UCSD-AML1 (cell line): ENCODE results near the gene RNASEH2A.

ENCODE experiments used
- DNase-seq: peaks from one replicate; lab custom pipeline; 2025; ENCODE audit not compliant: unreplicated experiment; lab: John Stamatoyannopoulos, UW

Gene RNASEH2A

DNA sequence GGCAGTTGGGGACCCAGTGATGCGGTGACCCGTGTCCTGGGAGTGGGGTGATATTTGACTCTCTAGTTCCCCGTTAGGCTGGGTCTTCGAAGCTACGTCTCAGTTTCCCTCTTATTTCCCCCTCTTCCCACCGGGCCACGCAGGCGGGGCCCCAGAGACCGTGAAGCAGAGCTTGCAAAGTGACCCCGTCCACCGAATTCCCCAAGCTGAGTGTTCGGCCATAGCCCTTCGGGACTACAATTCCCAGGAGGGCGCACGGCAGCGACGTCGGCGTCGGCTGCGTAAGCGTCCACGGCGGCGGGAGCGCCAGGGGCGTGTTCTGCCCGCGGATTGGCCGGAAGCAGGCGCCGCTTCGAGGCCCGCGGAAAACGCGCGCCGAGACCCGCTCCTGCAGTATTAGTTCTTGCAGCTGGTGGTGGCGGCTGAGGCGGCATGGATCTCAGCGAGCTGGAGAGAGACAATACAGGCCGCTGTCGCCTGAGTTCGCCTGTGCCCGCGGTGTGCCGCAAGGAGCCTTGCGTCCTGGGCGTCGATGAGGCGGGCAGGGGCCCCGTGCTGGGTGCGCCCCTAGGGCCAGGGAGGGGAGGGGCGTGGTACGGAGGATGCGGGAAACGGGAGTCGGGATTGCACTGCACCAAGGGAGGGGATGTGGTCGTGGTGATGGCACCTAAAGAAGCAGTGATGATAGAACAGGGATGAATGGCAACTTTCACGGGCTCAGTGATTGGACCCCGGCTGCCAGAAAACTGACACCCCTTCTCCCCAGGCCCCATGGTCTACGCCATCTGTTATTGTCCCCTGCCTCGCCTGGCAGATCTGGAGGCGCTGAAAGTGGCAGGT, at the start of gene RNASEH2A:
TSS of gene RNASEH2A (plus strand) at position 343 of the 840 bp plus-strand sequence. CDS start at position 433, 90 bp downstream.
- peak; percentile 90 for DNase-seq

DNA sequence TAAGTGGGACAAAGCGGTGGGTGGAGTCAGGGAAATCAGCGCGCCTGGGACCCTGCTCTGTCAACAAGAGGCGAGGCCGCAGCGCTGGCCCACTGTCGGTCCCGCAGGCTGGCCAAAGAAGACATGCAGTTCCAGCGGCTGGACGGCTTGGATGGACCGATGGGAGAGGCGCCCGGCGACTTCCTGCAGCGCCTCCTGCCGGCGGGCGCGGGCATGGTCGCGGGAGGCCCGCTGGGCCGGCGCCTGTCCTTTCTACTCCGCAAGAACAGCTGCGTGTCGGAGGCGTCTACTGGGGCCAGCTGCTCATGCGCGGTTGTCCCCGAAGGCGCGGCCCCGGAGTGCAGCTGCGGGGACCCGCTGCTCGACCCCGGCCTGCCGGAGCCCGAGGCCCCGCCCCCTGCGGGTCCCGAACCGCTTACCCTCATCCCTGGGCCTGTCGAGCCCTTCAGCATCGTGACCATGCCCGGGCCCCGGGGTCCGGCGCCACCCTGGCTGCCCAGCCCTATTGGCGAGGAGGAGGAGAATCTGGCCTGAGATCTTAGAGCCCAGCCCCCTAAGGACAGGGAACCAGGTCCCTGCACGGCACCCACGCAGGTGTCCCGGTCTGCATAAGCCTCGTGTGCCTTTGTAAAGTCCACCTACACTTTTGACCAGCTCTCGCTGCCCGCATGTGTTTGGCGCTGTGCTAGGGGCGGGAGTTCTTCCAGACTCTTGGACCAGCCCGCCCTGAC, 48.7 kb upstream of the RNASEH2A start:
- DNase-seq = peak; percentile 78

- no peak for DNase-seq
Measured at GRCh38 chr19:12759686-12760085, 46.7 kb upstream of the RNASEH2A start.

GRCh38 chr19:12763100-12763499, 43.3 kb upstream of the RNASEH2A start:
- no peak for DNase-seq

DNA sequence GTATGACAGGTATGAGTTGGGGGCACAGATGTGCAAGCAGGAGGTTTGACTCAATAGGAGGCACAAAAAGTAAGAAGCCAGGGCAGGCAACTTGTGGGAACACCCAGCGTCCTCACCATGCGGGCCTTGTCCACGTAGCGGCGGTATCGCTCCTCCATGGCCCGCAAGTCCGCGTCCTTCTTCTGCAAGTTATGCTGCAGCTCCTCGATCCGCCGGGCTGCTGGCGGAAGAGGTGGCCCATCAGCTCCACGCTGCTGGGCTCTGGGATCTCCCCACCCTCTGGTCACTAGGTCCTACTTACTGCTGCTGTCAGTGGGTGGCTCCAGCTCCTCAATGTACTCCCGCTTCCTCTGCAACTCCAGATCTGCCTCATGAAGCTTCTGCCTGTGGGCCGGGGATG, 41.7 kb upstream of the RNASEH2A start:
- DNase-seq = no peak

DNA sequence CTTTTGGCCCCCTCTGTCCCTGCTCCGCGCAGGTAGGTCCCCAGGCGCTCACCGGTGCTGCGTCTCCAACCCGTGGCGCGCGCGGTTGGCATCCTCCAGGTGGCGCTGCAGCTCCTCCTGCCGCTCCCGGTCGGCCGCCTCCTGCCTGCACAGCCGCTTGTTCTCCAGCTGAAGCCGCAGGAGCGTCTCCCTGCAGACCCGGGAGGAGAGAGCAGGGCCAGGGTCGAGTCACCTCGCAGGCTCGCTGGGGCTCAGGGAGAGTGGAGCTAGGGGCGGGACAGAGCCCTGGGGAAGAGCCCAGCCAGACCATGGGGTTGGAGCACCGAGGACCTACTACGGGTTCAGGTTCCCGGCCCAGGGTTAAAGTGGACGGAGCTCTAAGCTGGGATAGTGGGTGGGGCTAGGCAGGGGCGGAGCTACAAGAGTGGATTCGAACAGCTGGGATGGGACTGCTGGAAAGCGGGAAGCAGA, 40.3 kb upstream of the RNASEH2A start:
- DNase-seq = peak; percentile 83

DNA sequence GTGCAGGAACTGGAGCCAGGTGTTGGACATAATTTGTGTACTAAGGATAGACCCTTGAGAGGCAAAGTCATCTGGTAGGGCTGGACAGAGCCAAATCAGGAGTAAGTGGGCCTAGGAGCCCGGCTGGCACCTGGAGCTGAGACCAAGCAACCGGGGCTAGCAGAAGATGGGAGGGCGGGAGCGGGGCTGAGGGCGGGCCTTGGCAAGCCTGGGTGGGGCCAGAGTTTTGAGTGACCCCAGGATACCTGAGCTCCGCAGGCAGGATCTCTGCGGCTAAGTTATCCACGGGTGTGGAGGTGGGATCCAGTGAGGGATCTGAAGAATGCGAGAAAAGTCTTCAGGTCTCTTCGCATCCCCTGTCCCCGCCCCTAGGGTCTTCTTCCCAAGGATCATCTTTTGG, 39.2 kb upstream of the RNASEH2A start:
- no peak for DNase-seq

DNA sequence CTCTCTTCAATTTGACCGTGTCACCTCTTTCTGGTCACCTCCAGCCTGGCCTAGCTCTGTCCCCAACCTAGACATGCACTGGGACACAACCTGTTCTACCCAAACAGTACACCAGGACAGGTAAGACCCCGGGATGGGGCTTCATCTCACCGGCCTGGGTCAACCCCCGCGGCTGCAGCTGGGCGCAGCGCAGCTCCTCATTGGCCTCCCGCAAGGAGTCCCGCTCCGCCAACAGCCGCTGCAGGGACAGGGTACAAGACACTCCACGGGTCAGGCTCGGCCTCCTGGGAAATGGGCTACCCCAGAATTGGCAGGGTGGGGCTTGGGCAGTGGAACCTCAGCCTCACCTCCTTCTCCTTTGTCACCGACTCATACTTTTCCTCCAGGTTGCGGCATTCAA, 38.7 kb upstream of the RNASEH2A start:
- no peak for DNase-seq

GRCh38 chr19:12769689-12770088, 36.7 kb upstream of the RNASEH2A start:
- no peak for DNase-seq

DNA sequence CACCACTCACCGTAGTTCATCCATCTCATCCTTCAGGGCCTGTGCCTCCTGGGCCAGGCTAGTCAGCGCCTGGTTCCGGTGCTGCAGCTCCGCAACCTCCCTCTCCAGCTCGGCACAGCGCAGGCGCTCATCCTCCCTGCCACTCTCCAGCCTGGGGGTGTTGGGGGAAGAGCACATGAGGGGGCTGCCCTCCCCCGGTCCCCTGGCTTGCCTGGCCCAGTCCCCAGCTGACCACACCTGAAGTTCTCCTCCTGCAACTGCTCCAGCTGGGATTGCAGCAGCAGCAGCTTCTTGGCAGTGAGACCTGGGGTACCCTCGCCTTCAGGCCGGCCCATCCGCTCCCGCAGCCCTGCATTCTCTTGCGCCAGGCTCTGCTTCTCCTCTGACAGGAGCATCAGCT, 35.5 kb upstream of the RNASEH2A start:
- DNase-seq = no peak

DNA sequence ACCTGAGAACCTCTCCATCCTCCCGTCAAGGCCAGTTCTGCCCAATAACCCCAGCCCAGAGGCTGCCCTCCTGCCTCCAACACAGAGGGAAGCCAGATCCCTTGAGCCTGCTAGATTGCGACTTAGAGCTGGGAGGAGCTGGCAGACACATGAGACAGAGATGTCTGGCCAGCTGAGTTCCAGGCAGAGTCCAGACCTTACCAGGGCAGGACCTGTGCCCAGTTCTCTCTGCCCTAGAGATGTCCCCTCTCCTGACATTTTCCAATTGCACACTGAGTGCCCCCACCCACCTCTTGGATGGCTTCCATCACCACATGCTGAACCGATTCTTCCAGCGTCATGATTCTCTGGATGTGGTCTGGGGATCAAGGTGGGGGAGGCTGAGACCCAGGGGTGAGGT, 34.1 kb upstream of the RNASEH2A start:
- no peak for DNase-seq

DNA sequence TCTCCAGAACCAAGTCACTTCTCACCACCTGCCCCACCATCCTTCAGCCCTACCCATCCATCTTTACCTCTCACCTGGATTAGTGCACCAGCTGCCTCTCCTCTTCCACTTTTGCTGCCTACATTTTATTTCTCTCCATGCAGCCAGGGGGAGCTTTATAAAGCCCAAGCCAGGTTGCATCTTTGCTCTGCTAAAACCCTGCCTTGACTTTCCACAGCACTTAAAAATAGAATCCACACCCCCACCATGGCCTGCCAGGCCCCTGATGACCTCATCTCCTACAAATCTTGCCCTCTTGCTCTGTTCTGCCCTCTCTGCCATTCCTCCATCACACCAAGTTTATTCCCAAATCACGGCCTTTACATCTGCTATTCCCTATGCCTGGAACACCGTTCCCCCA, 32.8 kb upstream of the RNASEH2A start:
- DNase-seq = no peak

DNA sequence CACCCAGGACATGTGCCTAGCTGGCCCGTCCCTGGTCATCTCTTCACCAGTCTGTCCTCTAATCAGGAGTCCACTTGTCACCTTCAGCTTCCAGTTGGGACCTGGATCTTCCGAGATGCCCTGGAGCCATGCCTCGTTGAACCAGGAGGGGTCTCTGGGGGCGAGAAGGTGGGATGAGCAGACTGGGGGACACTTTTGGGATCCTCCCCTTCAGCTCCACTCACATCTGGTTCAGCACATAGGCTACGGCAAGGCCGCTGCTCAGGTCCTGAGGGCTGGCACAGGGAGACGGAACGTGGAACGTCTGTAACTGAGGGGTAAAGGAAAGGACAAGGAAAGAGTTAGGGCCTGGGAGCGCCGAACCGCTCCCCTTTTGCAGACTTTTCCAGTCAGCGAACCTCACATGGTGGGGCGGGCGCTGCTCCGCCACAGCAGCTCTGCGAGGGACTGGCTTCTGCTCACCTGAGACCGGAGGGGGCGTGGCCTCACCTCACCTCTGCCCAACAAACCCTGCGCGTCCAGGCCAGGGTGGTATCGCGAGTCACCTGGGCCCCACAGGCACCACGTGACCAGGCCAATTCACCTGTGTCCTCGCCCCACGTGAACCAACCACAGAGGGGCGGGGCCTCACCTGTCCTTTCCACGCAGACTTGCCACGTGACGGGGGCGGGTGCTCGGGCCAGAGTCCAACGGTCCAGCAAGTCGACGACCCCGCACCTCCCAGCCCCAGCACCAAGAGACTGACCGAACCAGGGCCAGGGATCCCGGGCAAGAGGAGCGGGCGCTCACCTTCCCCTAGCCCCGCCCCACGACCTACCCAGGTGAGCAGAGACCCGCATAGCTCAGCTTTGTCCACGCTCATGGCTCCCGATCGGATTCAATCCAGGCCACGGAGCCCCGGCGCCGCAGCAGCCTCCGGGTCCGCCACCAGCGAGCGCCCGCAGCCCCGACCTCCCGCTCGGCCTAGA, 31.5 kb upstream of the RNASEH2A start, which contains the start of gene HOOK2:
TSS of gene HOOK2 (minus strand) at position 965 of the 968 bp plus-strand sequence. CDS start at position 862, 103 bp downstream.
- no peak for DNase-seq

DNA sequence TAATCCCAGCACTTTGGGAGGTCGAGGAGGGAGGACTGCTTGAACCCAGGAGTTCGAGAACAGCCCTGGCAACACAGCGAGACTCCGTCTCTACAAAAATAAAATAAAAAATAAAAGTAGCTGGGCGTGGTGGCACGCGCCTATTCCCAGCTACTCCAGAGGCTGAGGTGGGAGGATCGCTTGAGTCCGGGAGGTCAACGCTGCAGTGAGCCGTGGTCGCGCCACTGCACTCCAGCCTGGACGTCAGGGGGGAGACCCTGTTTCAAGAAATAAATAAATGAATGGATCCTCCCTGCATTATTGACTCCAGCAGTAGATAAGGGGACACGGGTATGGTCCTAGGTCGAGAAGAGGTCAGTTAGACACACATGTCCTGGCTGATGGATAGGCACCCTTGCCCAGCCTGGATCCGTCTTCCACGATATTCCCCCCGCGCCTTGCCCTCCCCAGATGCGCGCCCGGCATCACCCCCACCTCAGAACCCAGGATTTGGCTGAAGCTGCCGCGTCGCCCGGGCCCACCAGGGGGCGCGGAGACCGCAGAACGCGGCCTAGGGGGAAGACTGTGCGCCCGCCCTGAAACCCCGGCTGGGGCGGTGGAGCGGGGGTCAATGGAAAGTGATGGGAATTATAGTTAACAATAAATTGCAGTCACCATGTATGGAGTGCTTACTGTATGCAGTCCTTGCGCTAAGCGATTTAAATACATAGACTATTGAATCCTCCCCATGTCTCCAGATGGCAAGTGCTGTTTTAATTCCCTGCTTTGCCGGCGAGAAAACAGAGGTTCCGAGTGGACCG, 29.0 kb upstream of the RNASEH2A start:
- peak; percentile 86 for DNase-seq

GRCh38 chr19:12778017-12778904, 28.1 kb upstream of the RNASEH2A start:
- DNase-seq = peak; percentile 85

DNA sequence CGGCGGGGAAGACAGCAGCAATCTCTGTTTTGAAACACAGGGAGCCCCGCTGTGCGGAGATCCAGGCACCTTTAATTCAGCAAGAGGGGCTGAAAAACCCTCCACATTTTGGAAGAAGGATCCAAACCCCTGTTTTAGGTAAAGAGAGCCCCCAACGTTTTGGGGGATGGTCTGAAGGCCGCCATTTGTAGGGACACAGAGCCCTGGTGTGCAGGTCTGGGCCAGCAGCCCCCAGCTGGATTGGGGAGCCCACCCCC, 27.6 kb upstream of the RNASEH2A start:
- no peak for DNase-seq

DNA sequence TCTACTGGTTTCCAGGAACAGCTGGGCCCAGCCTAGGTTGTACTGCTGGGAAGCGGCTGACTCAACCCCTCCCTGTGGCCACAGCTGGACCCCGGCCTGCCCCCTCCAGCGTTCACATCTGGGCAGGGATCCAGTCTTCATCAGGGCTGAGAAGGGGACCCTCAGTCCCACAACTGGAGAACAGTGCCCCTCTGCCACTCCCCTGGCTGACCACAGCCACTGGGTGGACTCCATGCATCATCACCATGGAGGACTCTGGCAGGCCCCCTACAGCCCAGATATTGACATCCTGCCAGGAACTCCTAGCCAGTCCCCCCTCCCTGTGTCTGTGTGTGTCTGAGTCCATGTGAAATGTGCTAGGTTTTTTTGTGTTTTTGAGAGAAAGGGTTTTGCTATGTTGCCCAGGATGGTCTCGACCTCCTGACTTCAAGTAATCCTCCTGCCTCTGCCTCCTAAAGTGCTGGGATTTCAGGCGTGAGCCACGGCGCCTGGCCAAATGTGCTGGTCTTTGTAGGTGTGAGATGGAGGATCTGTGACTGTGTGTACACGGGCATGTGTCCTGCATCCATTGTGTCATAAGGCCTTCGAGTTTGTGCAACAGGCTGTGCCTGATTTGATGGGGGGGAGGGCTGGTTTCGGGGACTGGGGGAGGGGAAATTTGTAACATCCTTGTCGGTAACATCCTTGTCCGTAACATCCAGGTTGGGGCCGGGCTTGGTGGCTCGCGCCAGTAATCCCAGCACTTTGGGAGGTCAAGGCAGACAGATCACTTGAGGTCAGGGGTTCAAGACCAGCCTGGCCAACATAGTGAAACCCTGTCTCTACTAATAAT, 27.0 kb upstream of the RNASEH2A start:
- peak; percentile 59 for DNase-seq

DNA sequence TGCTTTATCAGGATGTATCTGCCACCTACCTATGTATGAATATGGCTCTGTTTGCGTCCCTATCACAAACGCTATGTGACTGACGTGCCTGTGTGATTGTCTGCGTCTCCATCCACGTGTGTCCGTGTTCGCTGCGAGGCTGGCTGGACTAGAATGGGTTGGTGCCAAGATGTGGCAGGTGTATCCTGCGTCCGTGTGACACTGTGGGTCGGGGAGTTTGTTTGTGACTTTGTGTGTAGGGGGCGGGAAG, 24.3 kb upstream of the RNASEH2A start:
- DNase-seq = no peak
